GM18909 (cell line): ENCODE results near the gene GNLY.

Experiments used
- ATAC-seq: cut with Tn5 transposase; IDR thresholded peaks from one replicate; pipeline ENCODE4 v1.9.1; 2021; ENCODE audit warnings: mild to moderate bottlenecking; ENCODE audit not compliant: unreplicated experiment, poor library complexity

GNLY gene

GRCh38 chr2:85723707-85724360 lies 29.7 kb downstream of the GNLY start:
- no peak for ATAC-seq

GRCh38 chr2:85724731-85725181 lies 30.6 kb downstream of the GNLY start:
- ATAC-seq: no peak

GRCh38 chr2:85725451-85725850 lies 31.3 kb downstream of the GNLY start:
- no peak for ATAC-seq

GRCh38 chr2:85727798-85728197 lies 33.6 kb downstream of the GNLY start:
- ATAC-seq: no peak

GRCh38 chr2:85728342-85728741 lies 34.2 kb downstream of the GNLY start:
- ATAC-seq: no peak

- ATAC-seq: peak; percentile 59
These were observed 35.0 kb downstream of the GNLY start for GRCh38 chr2:85728883-85729824.

- ATAC-seq: no peak
These were observed 35.8 kb downstream of the GNLY start for GRCh38 chr2:85729825-85730510.

GRCh38 chr2:85730686-85731230 lies 36.6 kb downstream of the GNLY start:
- ATAC-seq: no peak

- ATAC-seq: no peak
These were observed 37.4 kb downstream of the GNLY start for GRCh38 chr2:85731606-85732005.

GRCh38 chr2:85732467-85733120 lies 38.4 kb downstream of the GNLY start:
- ATAC-seq: no peak

GRCh38 chr2:85733121-85733960 lies 39.2 kb downstream of the GNLY start:
- no peak for ATAC-seq

GRCh38 chr2:85734015-85734414 lies 39.9 kb downstream of the GNLY start:
- ATAC-seq: no peak

GRCh38 chr2:85734942-85735608 lies 40.9 kb downstream of the GNLY start:
- ATAC-seq: no peak

- ATAC-seq: no peak
These were observed 41.5 kb downstream of the GNLY start for GRCh38 chr2:85735691-85736090.

- no peak for ATAC-seq
These were observed 42.5 kb downstream of the GNLY start for GRCh38 chr2:85736456-85737355.

- ATAC-seq: no peak
These were observed 43.3 kb downstream of the GNLY start for GRCh38 chr2:85737481-85737880.

- no peak for ATAC-seq
These were observed 43.8 kb downstream of the GNLY start for GRCh38 chr2:85737961-85738360.

GRCh38 chr2:85740193-85740592 lies 46.0 kb downstream of the GNLY start:
- ATAC-seq: no peak
